OCI-LY3 (cell line): Measurements from ENCODE around the gene MYL6.

Experiments used
- CTCF ChIP-seq: fragments of 200-600, 300-600 bp; sonication (generic); IDR thresholded peaks from 2 replicates; pipeline ENCODE4 v1.5.1; 2014; ENCODE audit warnings: antibody characterized with exemption, low read length, low read depth
- EZH2phosphoT487 ChIP-seq: fragments of 200-600 bp; shearing (Covaris generic); IDR thresholded peaks from 2 replicates; pipeline ENCODE4 v1.6.1; 2018; ENCODE audit warnings: antibody characterized with exemption, mixed run types, low read depth

GRCh38 chr12:56153678-56154065 is 4.5 kb upstream of the MYL6 start:
- TF ChIP-seq CTCF (no peak), EZH2phosphoT487 (no peak)
